22Rv1 (cell line): ENCODE results near the gene GSG1L.

Source experiments
- H3K27ac ChIP-seq: fragments of 450-650 bp; 2 replicates; pipeline ENCODE4 v1.5.1; 2017
- ZFX ChIP-seq: fragments of 450-650 bp; IDR thresholded peaks from 2 replicates; pipeline ENCODE4 v1.6.1; 2017; ENCODE audit warnings: antibody characterized with exemption, borderline replicate concordance
- TF ChIP-seq, protein P1 (sequence below): fragments of 450-650 bp; IDR thresholded peaks from 2 replicates; pipeline ENCODE4 v1.5.1; 2017; ENCODE audit warnings: mild to moderate bottlenecking

Gene GSG1L

DNA sequence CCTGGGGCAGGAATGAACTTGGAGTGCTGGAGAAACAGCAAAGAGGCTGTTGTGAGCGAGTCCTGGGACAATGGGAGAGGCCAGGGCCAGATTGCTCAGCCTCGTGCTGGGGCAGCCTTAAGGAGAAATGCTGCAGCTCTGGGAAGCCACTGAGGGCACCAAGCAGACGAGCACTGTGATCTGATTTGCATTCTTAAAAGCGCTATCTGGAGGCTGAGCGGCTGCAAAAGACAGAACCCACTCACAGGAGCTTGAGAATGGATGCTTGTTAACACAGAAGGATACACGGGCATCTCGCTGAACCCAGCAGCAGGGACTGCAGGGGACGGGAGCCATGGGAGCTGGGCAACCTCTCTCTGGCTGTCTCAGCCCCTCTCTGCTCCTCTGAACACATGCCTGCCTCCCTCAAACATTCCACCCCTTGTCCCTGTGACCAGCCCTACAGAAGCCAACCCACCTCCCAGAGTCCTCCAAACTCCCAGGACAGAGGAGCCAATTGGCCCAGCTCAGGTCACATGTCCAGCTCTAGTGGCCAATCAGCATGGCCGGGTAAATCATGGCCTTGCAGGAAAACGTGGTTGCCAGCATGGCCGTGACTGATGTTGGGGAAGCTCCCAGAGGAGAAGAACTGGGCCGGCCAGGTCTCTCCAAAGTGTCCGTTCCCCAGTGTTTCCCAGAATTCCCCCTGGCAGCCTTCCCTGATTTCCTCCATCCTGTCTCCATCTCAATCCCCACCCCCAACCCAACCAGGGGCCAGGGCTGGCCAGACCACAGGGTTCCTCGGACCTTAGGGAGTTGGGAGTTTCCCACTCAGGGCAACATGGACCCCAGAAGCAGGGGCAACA, 60.3 kb downstream of the GSG1L start:
- no peak for TF ChIP-seq ZFX
- TF ChIP-seq, protein P1, sequence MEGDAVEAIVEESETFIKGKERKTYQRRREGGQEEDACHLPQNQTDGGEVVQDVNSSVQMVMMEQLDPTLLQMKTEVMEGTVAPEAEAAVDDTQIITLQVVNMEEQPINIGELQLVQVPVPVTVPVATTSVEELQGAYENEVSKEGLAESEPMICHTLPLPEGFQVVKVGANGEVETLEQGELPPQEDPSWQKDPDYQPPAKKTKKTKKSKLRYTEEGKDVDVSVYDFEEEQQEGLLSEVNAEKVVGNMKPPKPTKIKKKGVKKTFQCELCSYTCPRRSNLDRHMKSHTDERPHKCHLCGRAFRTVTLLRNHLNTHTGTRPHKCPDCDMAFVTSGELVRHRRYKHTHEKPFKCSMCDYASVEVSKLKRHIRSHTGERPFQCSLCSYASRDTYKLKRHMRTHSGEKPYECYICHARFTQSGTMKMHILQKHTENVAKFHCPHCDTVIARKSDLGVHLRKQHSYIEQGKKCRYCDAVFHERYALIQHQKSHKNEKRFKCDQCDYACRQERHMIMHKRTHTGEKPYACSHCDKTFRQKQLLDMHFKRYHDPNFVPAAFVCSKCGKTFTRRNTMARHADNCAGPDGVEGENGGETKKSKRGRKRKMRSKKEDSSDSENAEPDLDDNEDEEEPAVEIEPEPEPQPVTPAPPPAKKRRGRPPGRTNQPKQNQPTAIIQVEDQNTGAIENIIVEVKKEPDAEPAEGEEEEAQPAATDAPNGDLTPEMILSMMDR = no peak
- no peak overlapping the region for H3K27ac ChIP-seq

DNA sequence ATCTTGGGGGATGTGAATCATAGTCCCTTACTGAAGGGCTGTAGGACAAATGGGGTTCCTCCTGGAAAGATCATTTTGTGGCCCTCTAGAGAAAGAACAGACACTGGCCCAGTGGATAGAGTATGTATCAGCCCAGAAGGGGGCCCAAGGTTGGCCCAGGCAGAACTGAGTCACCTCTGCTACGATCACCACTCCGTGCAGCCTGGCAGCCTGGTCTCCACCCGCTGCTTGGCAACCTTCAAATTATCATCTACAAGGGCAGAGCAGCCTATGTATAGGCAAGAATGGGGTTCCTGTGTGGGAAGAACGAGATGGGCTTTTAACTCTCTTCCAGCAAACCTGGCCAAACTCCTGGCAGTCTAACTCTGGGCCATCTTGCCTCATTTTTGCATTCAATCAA, 61.9 kb downstream of the GSG1L start:
- TF ChIP-seq, protein P1 = no peak
- TF ChIP-seq ZFX = no peak
- no peak overlapping the region for H3K27ac ChIP-seq

DNA sequence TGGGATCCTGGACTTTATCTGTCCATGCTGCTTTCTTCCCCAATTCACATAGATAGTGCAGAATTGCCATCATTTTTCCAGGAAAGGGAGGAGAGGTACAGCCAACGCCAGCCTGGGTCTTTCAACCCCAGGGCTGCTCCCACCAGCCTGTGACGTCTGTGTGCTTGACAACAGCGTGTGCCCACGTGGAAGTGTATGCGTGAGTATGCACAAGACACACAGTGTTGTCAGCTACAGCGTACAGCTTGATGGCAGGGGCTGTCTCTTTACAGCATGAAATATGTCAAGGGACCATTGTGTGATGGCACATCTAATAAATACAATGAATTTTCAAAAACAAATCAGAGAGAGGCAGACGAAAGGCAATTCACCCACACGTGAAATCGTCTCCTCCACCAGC, 62.3 kb downstream of the GSG1L start:
- no peak overlapping the region for H3K27ac ChIP-seq
- TF ChIP-seq, protein P1 = no peak
- TF ChIP-seq ZFX = no peak

DNA sequence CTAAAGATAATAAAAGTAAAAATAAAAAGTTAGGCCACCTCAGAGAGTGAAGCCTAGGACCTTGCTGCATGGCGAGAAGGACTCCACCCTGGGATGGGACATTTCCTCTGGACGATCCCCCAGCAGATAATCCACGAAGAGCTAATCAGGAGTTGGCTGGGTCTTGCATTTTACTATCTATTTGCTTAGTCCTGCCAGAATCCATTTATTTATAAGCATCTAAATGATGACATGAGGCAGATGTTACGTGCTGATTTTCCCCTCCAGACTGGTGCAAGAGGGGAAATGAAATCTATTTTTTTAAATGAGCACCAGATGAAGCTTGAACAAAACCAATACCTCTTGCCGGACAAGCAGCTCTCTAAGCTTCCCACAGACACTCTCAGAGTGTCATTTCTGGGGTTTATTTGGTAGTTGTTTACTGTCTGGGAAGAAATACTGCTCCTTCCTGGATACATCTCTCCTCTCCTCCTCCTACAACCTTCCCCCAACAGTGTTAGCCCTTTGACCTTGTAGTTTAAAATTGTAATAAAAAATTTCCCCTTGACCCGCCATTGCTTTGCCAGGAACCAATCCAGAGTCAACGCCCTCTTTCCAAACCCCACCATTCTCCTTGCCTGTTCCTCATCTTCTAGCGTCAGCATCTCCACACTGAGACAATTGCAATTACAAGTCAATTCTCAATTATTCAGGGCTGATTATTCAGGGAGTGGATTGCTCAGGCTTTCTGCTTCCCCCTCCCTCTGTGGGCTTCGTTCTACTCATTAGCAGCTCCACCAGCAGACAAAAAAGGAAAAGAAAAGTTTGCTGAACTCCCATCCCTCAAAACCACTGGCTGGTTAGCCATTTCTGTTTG, 63.0 kb downstream of the GSG1L start:
- H3K27ac ChIP-seq = no peak overlapping the region
- TF ChIP-seq, protein P1 = no peak; the same call in 1 of the 2 replicates
- no peak for TF ChIP-seq ZFX

DNA sequence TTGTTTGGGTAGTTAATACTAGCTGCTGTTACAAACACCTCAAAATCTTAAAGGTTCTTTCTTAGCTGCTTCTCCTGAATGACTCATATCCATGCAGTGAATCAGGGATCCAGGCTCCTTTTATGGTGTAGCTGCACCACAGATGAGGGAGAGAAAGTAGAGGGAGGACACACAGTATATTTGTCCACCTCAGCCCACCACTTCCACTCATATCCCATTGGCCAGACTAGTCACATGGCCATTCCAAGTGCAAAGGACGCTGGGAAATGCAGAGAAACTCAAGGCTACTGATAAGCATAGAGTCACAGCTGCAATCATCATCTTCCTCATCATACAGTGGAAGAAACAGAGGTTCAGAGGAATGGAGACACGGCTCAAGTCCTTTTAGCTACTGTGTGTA, 63.8 kb downstream of the GSG1L start:
- H3K27ac ChIP-seq = no peak overlapping the region
- no peak for TF ChIP-seq ZFX
- TF ChIP-seq, protein P1 = no peak

DNA sequence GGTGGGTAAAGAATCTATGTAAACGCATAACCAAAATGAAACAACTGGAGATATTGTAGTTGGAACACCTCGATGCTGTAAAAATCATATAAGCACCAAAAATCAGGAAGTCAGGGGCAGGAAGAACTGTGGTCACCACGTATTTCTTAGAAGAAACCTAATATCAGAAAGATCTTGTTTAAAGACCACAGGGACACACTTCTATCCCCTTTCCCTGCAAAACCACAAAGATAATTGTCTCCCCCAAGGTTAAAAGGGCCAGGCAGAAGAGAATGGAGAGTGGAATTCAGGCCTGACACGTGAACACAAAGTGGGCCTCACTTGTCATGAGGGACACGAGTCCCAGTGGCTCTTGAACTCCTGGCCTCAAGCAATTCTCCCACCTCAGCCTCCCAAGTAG, 68.1 kb downstream of the GSG1L start:
- no peak for TF ChIP-seq ZFX
- TF ChIP-seq, protein P1 = no peak
- no peak overlapping the region for H3K27ac ChIP-seq

DNA sequence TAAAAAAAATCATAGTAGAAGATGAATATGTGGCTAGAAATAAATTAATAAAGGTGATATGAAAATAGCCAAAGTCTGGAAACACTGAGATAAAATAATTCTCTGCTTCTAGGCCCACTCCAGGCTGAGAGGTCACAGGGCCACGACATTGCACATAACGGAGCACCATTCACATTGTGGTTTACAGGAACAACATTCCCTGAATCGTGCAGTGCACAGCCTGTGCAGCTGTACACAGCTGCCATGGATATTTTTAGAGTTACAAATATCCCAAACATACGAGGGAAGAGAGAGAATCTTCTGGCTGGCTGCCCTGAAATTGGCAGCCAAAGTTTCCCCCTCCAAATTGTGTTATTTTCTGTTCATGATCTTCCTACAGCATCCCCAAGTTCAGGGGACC, 68.8 kb downstream of the GSG1L start:
- TF ChIP-seq, protein P1 = no peak
- no peak for TF ChIP-seq ZFX
- no peak overlapping the region for H3K27ac ChIP-seq
